Stimulated activated CD8-positive, alpha-beta memory T cell treated with anti-CD3 and anti-CD28 coated beads, Interleukin-4, amount 100 ng/mL, for 24 hours (primary cell): ENCODE results near the gene CEACAM18.
"Not testable (repeated sequence)": the region's sequence is repeated elsewhere in the genome, so short reads cannot be mapped to it uniquely, and the experiment has no call there.

Source experiments
- DNase-seq: peaks from one replicate; pipeline ENCODE4 v3.0.0-alpha.2; 2020; ENCODE audit warnings: low read depth

CEACAM18 gene

GRCh38 chr19:51461723-51462161 lies 16.6 kb upstream of the CEACAM18 start:
- DNase-seq: no peak

- DNase-seq: no peak
Observed at GRCh38 chr19:51462276-51462675, 16.1 kb upstream of the CEACAM18 start.

- DNase-seq: no peak
Observed at GRCh38 chr19:51462681-51463080, 15.7 kb upstream of the CEACAM18 start.

GRCh38 chr19:51463976-51464581 lies 14.3 kb upstream of the CEACAM18 start:
- DNase-seq: not testable (repeated sequence)

GRCh38 chr19:51466723-51467122 lies 11.6 kb upstream of the CEACAM18 start:
- DNase-seq: no peak

GRCh38 chr19:51467864-51468544 lies 10.3 kb upstream of the CEACAM18 start:
- DNase-seq: no peak

GRCh38 chr19:51468545-51468920 lies 9.8 kb upstream of the CEACAM18 start:
- no peak for DNase-seq

GRCh38 chr19:51469162-51469561 lies 9.2 kb upstream of the CEACAM18 start:
- no peak for DNase-seq

GRCh38 chr19:51469629-51470028 lies 8.7 kb upstream of the CEACAM18 start:
- DNase-seq: no peak

GRCh38 chr19:51470966-51471365 lies 7.4 kb upstream of the CEACAM18 start:
- DNase-seq: no peak

GRCh38 chr19:51471527-51471926 lies 6.8 kb upstream of the CEACAM18 start:
- DNase-seq: no peak

GRCh38 chr19:51472607-51473006 lies 5.7 kb upstream of the CEACAM18 start:
- no peak for DNase-seq

- DNase-seq: peak; percentile 80
Observed at GRCh38 chr19:51473009-51473707, 5.2 kb upstream of the CEACAM18 start.

- no peak for DNase-seq
Observed at GRCh38 chr19:51476164-51476563, 2.2 kb upstream of the CEACAM18 start.

- DNase-seq: no peak
Observed at GRCh38 chr19:51477344-51477743, 995 bp upstream of the CEACAM18 start.

GRCh38 chr19:51479531-51480331 lies 1.4 kb downstream of the CEACAM18 start:
- DNase-seq: no peak

GRCh38 chr19:51480590-51480989 lies 2.3 kb downstream of the CEACAM18 start:
- no peak for DNase-seq

- no peak for DNase-seq
Observed at GRCh38 chr19:51485960-51486660, 7.8 kb downstream of the CEACAM18 start.

- DNase-seq: no peak
Observed at GRCh38 chr19:51488491-51488890, 10.2 kb downstream of the CEACAM18 start.

GRCh38 chr19:51489113-51489512 lies 10.8 kb downstream of the CEACAM18 start:
- DNase-seq: no peak

GRCh38 chr19:51490676-51491075 lies 12.3 kb downstream of the CEACAM18 start:
- no peak for DNase-seq

GRCh38 chr19:51491586-51491985 lies 13.2 kb downstream of the CEACAM18 start:
- DNase-seq: no peak
